Medulla oblongata (tissue), 1 donor: ENCODE results near the gene PCDHGB3.

Source experiments
- DNase-seq: peaks from one replicate; pipeline ENCODE4 v3.0.0-alpha.2; 2015; ENCODE audit errors: extremely low spot score

PCDHGB3 gene

GRCh38 chr5:141419074-141419880, 49.2 kb downstream of the PCDHGB3 start:
- no peak for DNase-seq

GRCh38 chr5:141420855-141421488, 50.9 kb downstream of the PCDHGB3 start, which contains the start of gene PCDHGA11:
PCDHGA11 (plus strand) TSS chr5:141421051; CDS start chr5:141421228, 177 bp downstream.
- DNase-seq: peak; percentile 30

GRCh38 chr5:141421489-141421855, 51.4 kb downstream of the PCDHGB3 start:
- no peak for DNase-seq
